ENCODE results near the gene ADORA3. TPM values are rescaled to one million over a fixed set of nuclear protein-coding genes. Genes with fewer than 3 reads are reported as not detected.

Gene ADORA3
- polyA plus RNA-seq, 4 donors, result 0.35 to 0.62 (median 0.43) TPM

- peak in 1 of 4 donors; percentile 5 for DNase-seq (ENCODE audit: low read depth in 4 of 4, low spot score in 2 of 4)
Measured at GRCh38 chr1:111449703-111450017, 53.8 kb downstream of the ADORA3 start.

Other genes with a start within 250 kb of the ADORA3 start
- gene CHIA, start 212.8 kb downstream of the ADORA3 start, polyA plus RNA-seq (ENCODE audit: insufficient read length in 4 of 4), result not detected
- gene OVGP1, start 75.9 kb downstream of the ADORA3 start, polyA plus RNA-seq (ENCODE audit: insufficient read length in 4 of 4), result 1 to 10 TPM; 2.9 to 6.9 (median 4.2) TPM
- gene WDR77, start 54.4 kb downstream of the ADORA3 start, polyA plus RNA-seq (ENCODE audit: insufficient read length in 4 of 4), result 10 to 100 TPM; 37.4 to 44.7 (median 39.6) TPM
- gene ATP5PB, start 54.2 kb downstream of the ADORA3 start, polyA plus RNA-seq (ENCODE audit: insufficient read length in 4 of 4), result 100 to 1,000 TPM; 329 to 466 (median 367) TPM
- gene C1orf162, start 29.6 kb downstream of the ADORA3 start, polyA plus RNA-seq (ENCODE audit: insufficient read length in 4 of 4), result 1 to 10 TPM; 2.5 to 5.3 (median 4.2) TPM
- 1 to 10 TPM in 3 of 4 donors, under 1 TPM in 1; 0.78 to 1.6 (median 1.3) TPM for gene TMIGD3, start within 50 bp of the ADORA3 start, polyA plus RNA-seq (ENCODE audit: insufficient read length in 4 of 4)
- 10 to 100 TPM; 62.8 to 87.1 (median 72.1) TPM for gene RAP1A, start 116.2 kb upstream of the ADORA3 start, polyA plus RNA-seq (ENCODE audit: insufficient read length in 4 of 4)
- 1 to 10 TPM; 1.9 to 3.2 (median 2.5) TPM for gene INKA2, start 235.8 kb upstream of the ADORA3 start, polyA plus RNA-seq (ENCODE audit: insufficient read length in 4 of 4)